Neutrophil (primary cell): ENCODE results near the gene FBXW7.

ENCODE experiments used
- H3K27ac ChIP-seq: fragments of 200-600 bp; sonication (generic); 2 replicates; pipeline ENCODE4 v1.5.1; 2016; ENCODE audit warnings: mild to moderate bottlenecking, moderate library complexity
- H3K27me3 ChIP-seq: fragments of 200-600 bp; sonication (generic); 2 replicates; pipeline ENCODE4 v1.6.0; 2016; ENCODE audit warnings: mild to moderate bottlenecking
- H3K36me3 ChIP-seq: fragments of 200-600 bp; sonication (generic); 2 replicates; pipeline ENCODE4 v1.5.1; 2017
- H3K4me1 ChIP-seq, 2 experiments: fragments of 200-600 bp in 1 of 2; sonication (generic) in 1 of 2; 1 replicate in 1 of 2; 2 replicates in 1 of 2; pipeline versions ENCODE4 v1.5.1 to v1.6.1; 2013 to 2016; ENCODE audit warnings: low read depth in 1 of 2, low read length in 1 of 2, mild to moderate bottlenecking in 1 of 2, moderate library complexity in 1 of 2; ENCODE audit not compliant: control insufficient read depth in 1 of 2, insufficient read depth in 1 of 2
- H3K4me3 ChIP-seq, 2 experiments: fragments of 200-600 bp in 1 of 2; sonication (generic) in 1 of 2; 1 replicate in 1 of 2; 2 replicates in 1 of 2; pipeline ENCODE4 v1.5.1; 2013 to 2016; ENCODE audit warnings: low read depth in 1 of 2, low read length in 1 of 2, mild to moderate bottlenecking in 1 of 2, moderate library complexity in 1 of 2
- H3K9me3 ChIP-seq: fragments of 200-600 bp; sonication (generic); 2 replicates; pipeline ENCODE4 v1.5.1; 2016
- TF ChIP-seq, protein P1 (sequence below): fragments of 200-600 bp; sonication (generic); IDR thresholded peaks from 2 replicates; pipeline ENCODE4 v1.5.1; 2016; ENCODE audit warnings: antibody characterized with exemption

The FBXW7 gene

DNA sequence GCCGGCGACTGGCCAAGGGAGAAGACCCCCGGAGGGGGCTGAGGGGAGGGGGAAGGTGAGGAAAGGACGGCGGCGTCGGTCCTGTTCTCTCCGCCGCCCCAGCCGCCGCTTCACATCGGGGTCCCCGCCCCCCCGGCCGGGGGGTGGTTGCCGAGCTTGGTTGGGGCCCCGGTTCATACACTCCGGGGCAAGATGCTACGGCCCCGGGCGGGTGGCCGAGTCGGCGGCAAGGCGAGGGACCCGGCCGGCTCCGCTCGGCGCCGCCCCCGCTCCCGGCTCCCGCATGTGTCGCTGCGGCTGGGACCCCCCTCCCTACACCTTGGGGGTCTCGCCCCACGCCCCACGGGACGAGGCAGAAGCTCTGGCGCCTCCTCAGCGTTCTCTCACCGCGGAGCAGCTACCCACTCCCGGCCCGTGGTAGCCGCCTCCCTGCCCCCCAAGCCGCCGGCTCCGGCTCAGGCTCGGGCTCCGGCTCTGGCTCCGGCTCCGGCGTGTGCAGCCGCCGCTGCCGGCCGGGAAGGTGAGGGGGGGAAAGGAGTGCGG, 461 bp downstream of the FBXW7 start:
- H3K36me3 ChIP-seq: peaks cover 13% of the 10 kb centered on the region
- H3K27ac ChIP-seq: peak overlapping the region; percentile 98
- no peaks in the 10 kb centered on the region for H3K27me3 ChIP-seq
- peaks cover 37 to 40% of the 10 kb centered on the region in 2 experiments for H3K4me1 ChIP-seq
- TF ChIP-seq, protein P1, sequence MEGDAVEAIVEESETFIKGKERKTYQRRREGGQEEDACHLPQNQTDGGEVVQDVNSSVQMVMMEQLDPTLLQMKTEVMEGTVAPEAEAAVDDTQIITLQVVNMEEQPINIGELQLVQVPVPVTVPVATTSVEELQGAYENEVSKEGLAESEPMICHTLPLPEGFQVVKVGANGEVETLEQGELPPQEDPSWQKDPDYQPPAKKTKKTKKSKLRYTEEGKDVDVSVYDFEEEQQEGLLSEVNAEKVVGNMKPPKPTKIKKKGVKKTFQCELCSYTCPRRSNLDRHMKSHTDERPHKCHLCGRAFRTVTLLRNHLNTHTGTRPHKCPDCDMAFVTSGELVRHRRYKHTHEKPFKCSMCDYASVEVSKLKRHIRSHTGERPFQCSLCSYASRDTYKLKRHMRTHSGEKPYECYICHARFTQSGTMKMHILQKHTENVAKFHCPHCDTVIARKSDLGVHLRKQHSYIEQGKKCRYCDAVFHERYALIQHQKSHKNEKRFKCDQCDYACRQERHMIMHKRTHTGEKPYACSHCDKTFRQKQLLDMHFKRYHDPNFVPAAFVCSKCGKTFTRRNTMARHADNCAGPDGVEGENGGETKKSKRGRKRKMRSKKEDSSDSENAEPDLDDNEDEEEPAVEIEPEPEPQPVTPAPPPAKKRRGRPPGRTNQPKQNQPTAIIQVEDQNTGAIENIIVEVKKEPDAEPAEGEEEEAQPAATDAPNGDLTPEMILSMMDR: no peak
- peak overlapping the region; percentile 87 to 99 for H3K4me3 ChIP-seq
- H3K9me3 ChIP-seq: no peaks in the 10 kb centered on the region

DNA sequence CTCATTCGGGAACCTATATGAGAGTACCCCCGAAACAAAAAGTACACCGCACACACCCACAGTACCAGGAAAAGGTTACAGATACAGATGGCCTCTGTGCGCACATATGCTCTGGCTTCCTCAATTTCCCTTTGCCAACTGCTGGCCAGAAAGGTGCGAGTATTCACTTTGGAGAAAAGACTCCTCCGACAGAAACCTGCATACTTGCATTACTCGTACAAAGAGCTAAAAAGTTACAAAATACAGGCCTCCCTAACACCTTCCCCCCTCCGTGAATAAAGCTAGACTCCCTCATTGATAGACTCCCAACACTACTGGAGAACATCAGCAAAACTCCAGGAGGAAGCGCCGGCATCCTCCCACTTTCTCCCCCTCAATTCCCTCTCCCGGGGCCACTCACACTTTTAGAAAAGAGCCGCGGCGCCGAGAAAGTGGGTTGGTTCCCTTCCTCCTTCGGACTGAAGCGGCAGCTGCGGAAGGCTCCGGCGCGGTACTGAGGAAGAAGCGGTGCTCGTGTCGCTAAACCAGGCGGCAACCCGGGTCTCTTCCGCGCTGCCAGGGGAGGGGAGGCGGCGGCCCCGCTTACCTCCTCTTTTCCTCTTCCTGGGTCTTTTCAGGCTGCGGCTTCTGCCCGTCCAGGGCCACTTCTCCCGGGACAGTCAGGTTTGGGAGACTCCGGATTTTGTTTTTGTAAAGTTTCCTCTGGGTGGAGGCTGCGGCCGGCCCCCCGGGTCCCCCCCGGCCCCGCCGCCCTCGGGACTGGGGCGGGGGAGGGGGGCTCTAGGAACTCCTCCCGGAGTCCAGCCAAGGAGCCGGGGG, 1.1 kb downstream of the FBXW7 start:
- Histone ChIP-seq H3K4me3 (peak overlapping the region; percentile 87 to 99), H3K4me1 (peaks cover 37 to 40% of the 10 kb centered on the region in 2 experiments), H3K9me3 (no peaks in the 10 kb centered on the region), H3K27me3 (no peaks in the 10 kb centered on the region), H3K36me3 (peaks cover 8% of the 10 kb centered on the region), H3K27ac (peak overlapping the region; percentile 98)
- TF ChIP-seq, protein P1: no peak

DNA sequence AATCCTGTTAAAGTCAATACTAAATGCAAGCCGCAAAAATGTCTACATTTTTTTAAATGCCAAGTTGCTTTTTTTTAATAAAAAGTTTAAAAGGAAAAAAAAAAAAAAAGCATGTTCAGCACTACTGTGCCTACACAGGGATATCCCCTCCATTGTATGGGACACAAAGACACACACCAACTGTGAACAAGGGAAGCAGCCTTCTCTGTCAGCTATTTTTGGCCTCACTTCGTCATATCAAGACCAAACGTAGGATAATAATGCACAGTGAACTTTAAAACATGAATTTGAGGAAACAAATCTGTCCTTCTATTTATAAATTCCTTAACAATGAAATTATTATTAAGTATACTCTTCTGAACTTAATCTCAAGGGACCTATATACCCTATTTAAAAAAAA, 4.4 kb downstream of the FBXW7 start:
- H3K27ac ChIP-seq: no peak overlapping the region
- TF ChIP-seq, protein P1: no peak
- H3K27me3 ChIP-seq: no peaks in the 10 kb centered on the region
- peaks cover 21 to 26% of the 10 kb centered on the region in 2 experiments for H3K4me1 ChIP-seq
- H3K36me3 ChIP-seq: peaks cover 8% of the 10 kb centered on the region
- H3K9me3 ChIP-seq: no peaks in the 10 kb centered on the region
- H3K4me3 ChIP-seq: no peak overlapping the region

DNA sequence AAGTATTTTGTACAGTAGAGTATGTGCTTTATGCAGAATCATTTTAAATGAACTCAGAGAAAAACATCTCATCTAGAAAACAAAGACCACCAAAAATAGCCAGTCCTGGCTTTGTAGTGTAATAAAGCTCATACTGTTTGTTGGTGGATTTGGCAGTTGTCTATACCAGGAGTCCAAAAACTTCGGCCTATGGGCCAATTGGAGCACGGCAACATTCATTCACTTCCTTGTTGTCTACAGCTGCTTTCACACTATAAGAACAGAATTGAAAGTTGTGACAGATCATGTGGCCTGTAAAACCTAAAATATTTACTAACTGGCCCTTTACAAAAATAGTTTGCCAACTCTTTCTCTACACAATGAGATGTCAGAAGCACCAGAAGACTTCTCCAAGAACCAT, 5.3 kb downstream of the FBXW7 start:
- Histone ChIP-seq H3K4me1 (peaks cover 18 to 26% of the 10 kb centered on the region in 2 experiments), H3K27me3 (no peaks in the 10 kb centered on the region), H3K4me3 (no peak overlapping the region), H3K27ac (no peak overlapping the region), H3K9me3 (no peaks in the 10 kb centered on the region), H3K36me3 (peaks cover 8% of the 10 kb centered on the region)
- TF ChIP-seq, protein P1: no peak

DNA sequence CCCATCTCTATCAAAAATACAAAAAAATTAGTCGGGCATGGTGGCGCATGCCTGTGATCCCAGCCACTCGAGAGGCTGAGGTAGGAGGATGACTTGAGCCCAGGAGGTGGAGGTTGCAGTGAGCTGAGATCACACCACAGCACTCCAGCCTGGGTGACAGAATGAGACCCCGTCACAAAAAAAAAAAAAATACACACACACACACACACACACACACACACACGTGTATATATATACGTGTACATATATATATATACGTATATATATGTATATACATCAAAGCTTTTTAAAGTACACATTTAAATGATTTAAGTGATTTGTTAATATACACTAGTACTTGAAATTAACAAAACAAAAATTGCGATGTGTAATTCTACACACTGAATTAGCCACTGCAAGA, 6.0 kb downstream of the FBXW7 start:
- no peaks in the 10 kb centered on the region for H3K9me3 ChIP-seq
- TF ChIP-seq, protein P1: no peak

More for the DNA sequence above, 6.0 kb downstream of the FBXW7 start:
- Histone ChIP-seq H3K36me3 (peaks cover 8% of the 10 kb centered on the region), H3K27ac (no peak overlapping the region), H3K4me3 (no peak overlapping the region), H3K4me1 (peaks cover 18 to 26% of the 10 kb centered on the region in 2 experiments), H3K27me3 (no peaks in the 10 kb centered on the region)
